ENCODE data around the gene SPIRE1. TPM values are rescaled to one million over a fixed set of nuclear protein-coding genes. Genes with fewer than 3 reads are reported as not detected.
A peak's percentile ranks its signal among the peaks of the same experiment; 100 is the strongest.

The SPIRE1 gene
- 10 to 100 TPM; 19.7 to 40.4 (median 33.1) TPM for polyA plus RNA-seq (ENCODE audit: insufficient read length in 4 of 4)

- peak in 1 of 4 donors; percentile 35 for DNase-seq (ENCODE audit: low read depth in 4 of 4, low spot score in 3 of 4)
These were observed at the start of gene SPIRE1 for GRCh38 chr18:12657684-12658425. Gene SPIRE1 (minus strand): TSS chr18:12658107. CDS start chr18:12657866, 241 bp downstream.

GRCh38 chr18:12703664-12704063 lies 45.8 kb upstream of the SPIRE1 start:
- no peak for DNase-seq (ENCODE audit: low read depth in 4 of 4, low spot score in 3 of 4)

GRCh38 chr18:12703096-12703567 lies 45.2 kb upstream of the SPIRE1 start:
- peak in 1 of 4 donors; percentile 16 for DNase-seq (ENCODE audit: low read depth in 4 of 4, low spot score in 3 of 4)

- DNase-seq (ENCODE audit: low read depth in 4 of 4, low spot score in 3 of 4) = peak; percentile 57 to 75 (median 72)
These were observed 44.6 kb upstream of the SPIRE1 start, which contains the start of the genes CEP76 and PSMG2 for GRCh38 chr18:12702221-12703095. Gene CEP76 (minus strand): TSS chr18:12702723. CDS start chr18:12702548, 175 bp downstream. Gene PSMG2 (plus strand): TSS chr18:12703042. CDS start chr18:12703108, 66 bp downstream.

GRCh38 chr18:12701161-12701560 lies 43.3 kb upstream of the SPIRE1 start:
- no peak for DNase-seq (ENCODE audit: low read depth in 4 of 4, low spot score in 3 of 4)

- no peak for DNase-seq (ENCODE audit: low read depth in 4 of 4, low spot score in 3 of 4)
These were observed 41.8 kb upstream of the SPIRE1 start for GRCh38 chr18:12699747-12700146.

GRCh38 chr18:12694032-12694431 lies 36.1 kb upstream of the SPIRE1 start:
- no peak for DNase-seq (ENCODE audit: low read depth in 4 of 4, low spot score in 3 of 4)

GRCh38 chr18:12692206-12692605 lies 34.3 kb upstream of the SPIRE1 start:
- no peak for DNase-seq (ENCODE audit: low read depth in 4 of 4, low spot score in 3 of 4)

GRCh38 chr18:12689256-12689850 lies 31.4 kb upstream of the SPIRE1 start:
- no peak for DNase-seq (ENCODE audit: low read depth in 4 of 4, low spot score in 3 of 4)

GRCh38 chr18:12686100-12686499 lies 28.2 kb upstream of the SPIRE1 start:
- DNase-seq (ENCODE audit: low read depth in 4 of 4, low spot score in 3 of 4) = no peak

GRCh38 chr18:12679183-12679786 lies 21.4 kb upstream of the SPIRE1 start:
- DNase-seq (ENCODE audit: low read depth in 4 of 4, low spot score in 3 of 4) = no peak

GRCh38 chr18:12668041-12668440 lies 10.1 kb upstream of the SPIRE1 start:
- no peak for DNase-seq (ENCODE audit: low read depth in 4 of 4, low spot score in 3 of 4)

GRCh38 chr18:12659904-12660605 lies 2.1 kb upstream of the SPIRE1 start:
- DNase-seq (ENCODE audit: low read depth in 4 of 4, low spot score in 3 of 4) = peak in 1 of 4 donors; percentile 54

GRCh38 chr18:12658426-12659138 lies 675 bp upstream of the SPIRE1 start:
- DNase-seq (ENCODE audit: low read depth in 4 of 4, low spot score in 3 of 4) = peak in 1 of 4 donors; percentile 26

GRCh38 chr18:12656938-12657683 lies 796 bp downstream of the SPIRE1 start:
- DNase-seq (ENCODE audit: low read depth in 4 of 4, low spot score in 3 of 4) = peak in 1 of 4 donors; percentile 14

- DNase-seq (ENCODE audit: low read depth in 4 of 4, low spot score in 3 of 4) = peak in 1 of 4 donors; percentile 16
These were observed 1.3 kb downstream of the SPIRE1 start for GRCh38 chr18:12656605-12656937.

GRCh38 chr18:12654971-12655370 lies 2.9 kb downstream of the SPIRE1 start:
- DNase-seq (ENCODE audit: low read depth in 4 of 4, low spot score in 3 of 4) = no peak

GRCh38 chr18:12652861-12653401 lies 5.0 kb downstream of the SPIRE1 start:
- no peak for DNase-seq (ENCODE audit: low read depth in 4 of 4, low spot score in 3 of 4)

Measured in left renal pelvis (tissue), 4 donors.